Epithelial cell of proximal tubule (primary cell): ENCODE results near the gene USP17L15. TPM values are rescaled to one million over a fixed set of nuclear protein-coding genes. Genes with fewer than 3 reads are reported as not detected.
"Not testable (repeated sequence)": the region's sequence is repeated elsewhere in the genome, so short reads cannot be mapped to it uniquely, and the experiment has no call there.

ENCODE experiments used
- DNase-seq: peaks from one replicate; pipeline ENCODE4 v3.0.0-alpha.2; 2011; ENCODE audit warnings: low read depth
- H3K4me3 ChIP-seq: 2 replicates; pipeline ENCODE4 v1.5.1; 2011; ENCODE audit warnings: low read depth, mild to moderate bottlenecking, low read length
- total RNA-seq: library from RNA; depleted of rRNA; stranded (reverse); fragments of >200 nt; gene quantifications from 2 replicates; pipeline ENCODE4 v1.2.3, GENCODE V29; 2015

The USP17L15 gene
- not detected in 2 replicates for total RNA-seq

DNA sequence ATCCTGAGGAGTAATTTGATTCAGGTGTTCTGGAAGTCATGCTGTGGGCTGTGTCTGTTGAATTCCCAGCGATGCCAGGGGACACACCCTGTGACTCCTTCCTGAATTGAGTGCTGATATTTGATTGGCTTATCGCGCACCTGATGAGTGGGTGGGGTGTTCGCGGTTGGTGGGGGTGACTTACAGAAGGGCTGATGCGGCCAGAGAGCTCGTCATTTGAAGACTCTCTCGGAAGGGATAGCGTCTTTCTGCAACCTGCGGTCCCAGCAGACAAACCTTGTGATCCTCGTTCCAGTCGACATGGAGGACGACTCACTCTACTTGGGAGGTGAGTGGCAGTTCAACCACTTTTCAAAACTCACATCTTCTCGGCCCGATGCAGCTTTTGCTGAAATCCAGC, at the start of gene USP17L15:
Gene USP17L15, plus strand, starts transcription at position 301 of the 400 bp plus-strand sequence. Its CDS starts 0 bp downstream, at position 301.
- DNase-seq, H3K4me3 ChIP-seq: not testable (repeated sequence)

GRCh38 chr4:9210357-9210756, 23.8 kb upstream of the USP17L15 start, which contains the start of gene USP17L10:
USP17L10 (plus strand) TSS chr4:9210657; CDS start chr4:9210657, 0 bp downstream.
- not testable (repeated sequence) for H3K4me3 ChIP-seq, DNase-seq

- not testable (repeated sequence) for DNase-seq, H3K4me3 ChIP-seq
Measured at GRCh38 chr4:9214701-9215100, 19.5 kb upstream of the USP17L15 start.

DNA sequence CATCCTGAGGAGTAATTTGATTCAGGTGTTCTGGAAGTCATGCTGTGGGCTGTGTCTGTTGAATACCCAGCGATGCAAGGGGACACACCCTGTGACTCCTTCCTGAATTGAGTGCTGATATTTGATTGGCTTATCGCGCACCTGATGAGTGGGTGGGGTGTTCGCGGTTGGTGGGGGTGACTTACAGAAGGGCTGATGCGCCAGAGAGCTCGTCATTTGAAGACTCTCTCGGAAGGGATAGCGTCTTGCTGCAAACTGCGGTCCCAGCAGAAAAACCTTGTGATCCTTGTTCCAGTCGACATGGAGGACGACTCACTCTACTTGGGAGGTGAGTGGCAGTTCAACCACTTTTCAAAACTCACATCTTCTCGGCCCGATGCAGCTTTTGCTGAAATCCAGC, 19.1 kb upstream of the USP17L15 start, which contains the start of gene USP17L11:
Gene USP17L11, plus strand, starts transcription at position 301 of the 400 bp plus-strand sequence. Its CDS starts 0 bp downstream, at position 301.
- not testable (repeated sequence) for DNase-seq, H3K4me3 ChIP-seq

DNA sequence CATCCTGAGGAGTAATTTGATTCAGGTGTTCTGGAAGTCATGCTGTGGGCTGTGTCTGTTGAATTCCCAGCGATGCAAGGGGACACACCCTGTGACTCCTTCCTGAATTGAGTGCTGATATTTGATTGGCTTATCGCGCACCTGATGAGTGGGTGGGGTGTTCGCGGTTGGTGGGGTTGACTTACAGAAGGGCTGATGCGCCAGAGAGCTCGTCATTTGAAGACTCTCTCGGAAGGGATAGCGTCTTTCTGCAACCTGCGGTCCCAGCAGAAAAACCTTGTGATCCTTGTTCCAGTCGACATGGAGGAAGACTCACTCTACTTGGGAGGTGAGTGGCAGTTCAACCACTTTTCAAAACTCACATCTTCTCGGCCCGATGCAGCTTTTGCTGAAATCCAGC, 14.3 kb upstream of the USP17L15 start, which contains the start of gene USP17L12:
Gene USP17L12, plus strand, starts transcription at position 301 of the 400 bp plus-strand sequence. Its CDS starts 0 bp downstream, at position 301.
- not testable (repeated sequence) for H3K4me3 ChIP-seq, DNase-seq

GRCh38 chr4:9224596-9224995, 9.6 kb upstream of the USP17L15 start, which contains the start of gene USP17L13:
USP17L13 (plus strand) TSS chr4:9224896; CDS start chr4:9224896, 0 bp downstream.
- H3K4me3 ChIP-seq, DNase-seq: not testable (repeated sequence)

GRCh38 chr4:9230249-9230648, 3.9 kb upstream of the USP17L15 start:
- DNase-seq, H3K4me3 ChIP-seq: not testable (repeated sequence)

DNA sequence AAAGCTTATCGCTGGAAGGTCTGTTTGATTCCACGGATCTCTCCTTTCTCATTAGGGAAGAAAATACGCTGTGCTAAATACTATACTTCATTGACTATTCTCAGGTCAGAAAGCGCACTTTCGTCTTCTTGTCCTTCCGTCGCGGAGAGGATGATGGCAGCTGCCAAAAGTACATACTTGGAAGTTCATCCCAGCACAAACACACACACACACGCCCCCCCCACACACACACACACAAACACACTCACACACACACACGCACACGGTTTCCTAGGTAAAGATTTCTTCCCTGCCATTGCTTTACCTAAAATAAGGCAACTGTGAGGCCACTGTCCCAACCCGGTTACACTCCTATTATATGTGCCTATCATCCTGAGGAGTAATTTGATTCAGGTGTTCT, 4.3 kb downstream of the USP17L15 start:
- not testable (repeated sequence) for DNase-seq, H3K4me3 ChIP-seq

DNA sequence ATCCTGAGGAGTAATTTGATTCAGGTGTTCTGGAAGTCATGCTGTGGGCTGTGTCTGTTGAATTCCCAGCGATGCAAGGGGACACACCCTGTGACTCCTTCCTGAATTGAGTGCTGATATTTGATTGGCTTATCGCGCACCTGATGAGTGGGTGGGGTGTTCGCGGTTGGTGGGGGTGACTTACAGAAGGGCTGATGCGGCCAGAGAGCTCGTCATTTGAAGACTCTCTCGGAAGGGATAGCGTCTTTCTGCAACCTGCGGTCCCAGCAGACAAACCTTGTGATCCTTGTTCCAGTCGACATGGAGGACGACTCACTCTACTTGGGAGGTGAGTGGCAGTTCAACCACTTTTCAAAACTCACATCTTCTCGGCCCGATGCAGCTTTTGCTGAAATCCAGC, 9.4 kb downstream of the USP17L15 start, which contains the start of gene USP17L17:
Gene USP17L17, plus strand, starts transcription at position 301 of the 400 bp plus-strand sequence. Its CDS starts 0 bp downstream, at position 301.
- not testable (repeated sequence) for DNase-seq, H3K4me3 ChIP-seq

DNA sequence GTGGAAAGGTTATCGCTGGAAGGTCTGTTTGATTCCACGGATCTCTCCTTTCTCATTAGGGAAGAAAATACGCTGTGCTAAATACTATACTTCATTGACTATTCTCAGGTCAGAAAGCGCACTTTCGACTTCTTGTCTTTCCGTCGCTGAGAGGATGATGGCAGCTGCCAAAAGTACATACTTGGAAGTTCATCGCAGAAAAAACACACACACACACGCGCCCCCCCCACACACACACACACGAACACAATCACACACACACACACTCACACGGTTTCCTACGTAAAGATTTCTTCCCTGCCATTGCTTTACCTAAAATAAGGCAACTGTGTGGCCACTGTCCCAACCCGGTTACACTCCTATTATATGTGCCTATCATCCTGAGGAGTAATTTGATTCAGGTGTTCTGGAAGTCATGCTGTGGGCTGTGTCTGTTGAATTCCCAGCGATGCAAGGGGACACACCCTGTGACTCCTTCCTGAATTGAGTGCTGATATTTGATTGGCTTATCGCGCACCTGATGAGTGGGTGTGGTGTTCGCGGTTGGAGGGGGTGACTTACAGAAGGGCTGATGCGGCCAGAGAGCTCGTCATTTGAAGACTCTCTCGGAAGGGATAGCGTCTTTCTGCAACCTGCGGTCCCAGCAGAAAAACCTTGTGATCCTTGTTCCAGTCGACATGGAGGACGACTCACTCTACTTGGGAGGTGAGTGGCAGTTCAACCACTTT, 13.9 kb downstream of the USP17L15 start, which contains the start of gene USP17L18:
Gene USP17L18, plus strand, starts transcription at position 678 of the 728 bp plus-strand sequence. Its CDS starts 0 bp downstream, at position 678.
- not testable (repeated sequence) for DNase-seq

GRCh38 chr4:9253078-9253477, 18.9 kb downstream of the USP17L15 start, which contains the start of gene USP17L19:
USP17L19 (plus strand) TSS chr4:9253378; CDS start chr4:9253378, 0 bp downstream.
- DNase-seq, H3K4me3 ChIP-seq: not testable (repeated sequence)

More for the DNA sequence above, 13.9 kb downstream of the USP17L15 start, which contains the start of gene USP17L18:
- H3K4me3 ChIP-seq, result not testable (repeated sequence)

DNA sequence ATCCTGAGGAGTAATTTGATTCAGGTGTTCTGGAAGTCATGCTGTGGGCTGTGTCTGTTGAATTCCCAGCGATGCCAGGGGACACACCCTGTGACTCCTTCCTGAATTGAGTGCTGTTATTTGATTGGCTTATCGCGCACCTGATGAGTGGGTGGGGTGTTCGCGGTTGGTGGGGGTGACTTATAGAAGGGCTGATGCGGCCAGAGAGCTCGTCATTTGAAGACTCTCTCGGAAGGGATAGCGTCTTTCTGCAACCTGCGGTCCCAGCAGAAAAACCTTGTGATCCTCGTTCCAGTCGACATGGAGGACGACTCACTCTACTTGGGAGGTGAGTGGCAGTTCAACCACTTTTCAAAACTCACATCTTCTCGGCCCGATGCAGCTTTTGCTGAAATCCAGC, 23.6 kb downstream of the USP17L15 start, which contains the start of gene USP17L20:
Gene USP17L20, plus strand, starts transcription at position 301 of the 400 bp plus-strand sequence. Its CDS starts 0 bp downstream, at position 301.
- H3K4me3 ChIP-seq, DNase-seq: not testable (repeated sequence)

- DNase-seq, H3K4me3 ChIP-seq: not testable (repeated sequence)
Measured at GRCh38 chr4:9262572-9262971, 28.4 kb downstream of the USP17L15 start, which contains the start of gene USP17L21. USP17L21 (plus strand) TSS chr4:9262872; CDS start chr4:9262872, 0 bp downstream.

DNA sequence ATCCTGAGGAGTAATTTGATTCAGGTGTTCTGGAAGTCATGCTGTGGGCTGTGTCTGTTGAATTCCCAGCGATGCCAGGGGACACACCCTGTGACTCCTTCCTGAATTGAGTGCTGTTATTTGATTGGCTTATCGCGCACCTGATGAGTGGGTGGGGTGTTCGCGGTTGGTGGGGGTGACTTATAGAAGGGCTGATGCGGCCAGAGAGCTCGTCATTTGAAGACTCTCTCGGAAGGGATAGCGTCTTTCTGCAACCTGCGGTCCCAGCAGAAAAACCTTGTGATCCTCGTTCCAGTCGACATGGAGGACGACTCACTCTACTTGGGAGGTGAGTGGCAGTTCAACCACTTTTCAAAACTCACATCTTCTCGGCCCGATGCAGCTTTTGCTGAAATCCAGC, 33.1 kb downstream of the USP17L15 start, which contains the start of gene USP17L22:
Gene USP17L22, plus strand, starts transcription at position 301 of the 400 bp plus-strand sequence. Its CDS starts 0 bp downstream, at position 301.
- not testable (repeated sequence) for H3K4me3 ChIP-seq, DNase-seq

DNA sequence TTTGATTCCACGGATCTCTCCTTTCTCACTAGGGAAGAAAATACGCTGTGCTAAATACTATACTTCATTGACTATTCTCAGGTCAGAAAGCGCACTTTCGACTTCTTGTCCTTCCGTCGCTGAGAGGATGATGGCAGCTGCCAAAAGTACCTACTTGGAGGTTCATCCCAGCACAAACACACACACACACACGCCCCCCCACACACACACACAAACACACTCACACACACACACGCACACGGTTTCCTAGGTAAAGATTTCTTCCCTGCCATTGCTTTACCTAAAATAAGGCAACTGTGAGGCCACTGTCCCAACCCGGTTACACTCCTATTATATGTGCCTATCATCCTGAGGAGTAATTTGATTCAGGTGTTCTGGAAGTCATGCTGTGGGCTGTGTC, 37.5 kb downstream of the USP17L15 start:
- H3K4me3 ChIP-seq, DNase-seq: not testable (repeated sequence)

Other genes starting within 250 kb of the USP17L15 start
- gene FAM90A26, start 64.0 kb upstream of the USP17L15 start, total RNA-seq, result not detected in 2 replicates
- not detected in 2 replicates for gene USP17L10, start 23.7 kb upstream of the USP17L15 start, total RNA-seq
- gene USP17L11, start 19.0 kb upstream of the USP17L15 start, total RNA-seq, result not detected in 2 replicates
- gene USP17L12, start 14.2 kb upstream of the USP17L15 start, total RNA-seq, result not detected in 2 replicates
- not detected in 2 replicates for gene USP17L13, start 9.5 kb upstream of the USP17L15 start, total RNA-seq
- gene USP17L17, start 9.5 kb downstream of the USP17L15 start, total RNA-seq, result not detected in 2 replicates
- gene USP17L18, start 14.2 kb downstream of the USP17L15 start, total RNA-seq, result not detected in 2 replicates
- gene USP17L19, start 19.0 kb downstream of the USP17L15 start, total RNA-seq, result not detected in 2 replicates
- not detected in 2 replicates for gene USP17L20, start 23.7 kb downstream of the USP17L15 start, total RNA-seq
- gene USP17L21, start 28.5 kb downstream of the USP17L15 start, total RNA-seq, result not detected in 2 replicates
- gene USP17L22, start 33.2 kb downstream of the USP17L15 start, total RNA-seq, result not detected in 2 replicates
- not detected in 2 replicates for gene USP17L24, start 90.8 kb downstream of the USP17L15 start, total RNA-seq
- not detected in 2 replicates for gene USP17L25, start 95.5 kb downstream of the USP17L15 start, total RNA-seq
- not detected in 2 replicates for gene USP17L26, start 100.3 kb downstream of the USP17L15 start, total RNA-seq
- not detected in 2 replicates for gene USP17L5, start 105.0 kb downstream of the USP17L15 start, total RNA-seq
- not detected in 2 replicates for gene USP17L27, start 109.8 kb downstream of the USP17L15 start, total RNA-seq
- gene USP17L28, start 114.5 kb downstream of the USP17L15 start, total RNA-seq, result not detected in 2 replicates
- not detected in 2 replicates for gene USP17L29, start 119.3 kb downstream of the USP17L15 start, total RNA-seq
- not detected in 2 replicates for gene USP17L30, start 128.7 kb downstream of the USP17L15 start, total RNA-seq
- gene DEFB131A, start 210.0 kb downstream of the USP17L15 start, total RNA-seq, result not detected in 2 replicates